Inflammatory macrophage treated with lipopolysaccharide for 1 hour (primary cell): ENCODE results near the gene GPRASP1.

ENCODE experiments used
- DNase-seq, 2 donors: peaks; one replicate each; pipeline ENCODE4 v3.0.0-alpha.2; 2020 to 2022

GPRASP1 gene

DNA sequence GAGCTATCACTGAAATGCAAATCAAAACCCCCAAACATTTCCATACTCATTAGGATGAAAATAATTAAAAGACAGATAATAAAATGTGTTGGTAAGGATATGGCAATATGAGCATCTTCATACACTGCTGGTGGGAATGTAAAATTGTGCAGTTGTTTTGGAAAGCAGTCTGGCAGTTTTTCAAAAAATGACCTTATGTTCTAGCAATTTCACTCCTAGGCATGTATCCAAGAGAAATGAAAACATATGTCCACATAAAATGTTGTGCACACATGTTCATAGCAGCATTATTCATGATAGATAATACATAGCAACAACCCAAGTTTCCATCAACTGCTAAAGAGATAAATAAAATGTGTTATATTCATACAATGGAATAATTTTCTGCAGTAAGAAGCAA, 46.2 kb downstream of the GPRASP1 start:
- no peak for DNase-seq
